HG03196 (cell line): ENCODE measurements around the gene FCRL6.

ENCODE experiments used
- ATAC-seq: cut with Tn5 transposase; IDR thresholded peaks from one replicate; pipeline ENCODE4 v1.9.1; 2021; ENCODE audit not compliant: unreplicated experiment

FCRL6 gene

DNA sequence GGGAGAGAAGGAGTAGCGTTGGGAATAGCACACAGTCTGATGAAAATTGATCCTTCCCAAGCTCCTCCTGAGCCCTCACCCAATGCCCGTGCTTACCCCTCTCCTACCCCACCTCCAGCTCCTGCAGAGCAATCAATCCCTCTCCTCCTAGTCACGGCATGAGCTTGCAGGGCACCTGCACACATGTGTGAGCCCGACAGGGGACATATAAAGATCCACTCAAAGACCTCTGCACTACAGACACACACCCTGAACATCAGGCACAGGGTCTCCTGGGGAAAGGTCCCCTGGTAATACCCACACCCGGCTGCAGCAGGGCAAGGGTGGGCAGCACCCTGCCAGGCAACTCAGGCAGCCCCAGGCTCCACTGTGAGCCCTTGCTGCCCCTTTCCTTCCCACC lies 59.9 kb downstream of the FCRL6 start:
- ATAC-seq: no peak

- ATAC-seq: no peak
These were observed 60.4 kb downstream of the FCRL6 start, which contains the start of gene VSIG8 for GRCh38 chr1:159862557-159862956. Gene VSIG8, minus strand, starts transcription at chr1:159862657. Its CDS starts 136 bp downstream, at chr1:159862521.

GRCh38 chr1:159864262-159864661 lies 62.1 kb downstream of the FCRL6 start:
- ATAC-seq: no peak
